Mesenchymal stem cell (in vitro differentiated cells and primary cell): ENCODE measurements around the gene SNRPB2. TPM values are rescaled to one million over a fixed set of nuclear protein-coding genes. Genes with fewer than 3 reads are reported as not detected.

Source experiments
- DNase-seq: peaks from one replicate; pipeline ENCODE4 v3.0.0-alpha.2; 2013
- H2AFZ ChIP-seq: one replicate; pipeline ENCODE4 v1.6.1; 2013; ENCODE audit warnings: low read depth, mild to moderate bottlenecking, control low read depth, inconsistent platforms, low read length, moderate library complexity
- H2AK5ac ChIP-seq: 2 replicates; pipeline ENCODE4 v1.6.1; 2013; ENCODE audit warnings: low read length, moderate library complexity, mild to moderate bottlenecking, inconsistent platforms; ENCODE audit not compliant: severe bottlenecking
- H2BK120ac ChIP-seq: one replicate; pipeline ENCODE4 v1.6.1; 2013; ENCODE audit warnings: low read depth, mild to moderate bottlenecking, inconsistent platforms, low read length, moderate library complexity
- H2BK12ac ChIP-seq, 2 experiments: one replicate each; pipeline ENCODE4 v1.6.1; 2013; ENCODE audit warnings: inconsistent platforms in 2 of 2, low read length in 2 of 2, mild to moderate bottlenecking in 2 of 2, moderate library complexity in 2 of 2, control low read depth in 1 of 2
- H2BK15ac ChIP-seq: one replicate; pipeline ENCODE4 v1.6.1; 2013; ENCODE audit warnings: mild to moderate bottlenecking, low read depth, inconsistent platforms; ENCODE audit not compliant: poor library complexity, severe bottlenecking
- H2BK5ac ChIP-seq: 2 replicates; pipeline ENCODE4 v1.6.1; 2013; ENCODE audit warnings: low read depth, mild to moderate bottlenecking, low read length, control low read depth, inconsistent platforms; ENCODE audit not compliant: poor library complexity, severe bottlenecking
- H3K14ac ChIP-seq, 2 experiments: one replicate each; pipeline ENCODE4 v1.6.1; 2013; ENCODE audit warnings: inconsistent platforms in 2 of 2, low read length in 2 of 2, control low read depth in 1 of 2, mild to moderate bottlenecking in 1 of 2, moderate library complexity in 1 of 2
- H3K18ac ChIP-seq, 2 experiments: one replicate each; pipeline ENCODE4 v1.6.1; 2013; ENCODE audit warnings: inconsistent platforms in 2 of 2, low read length in 2 of 2, control low read depth in 1 of 2, low read depth in 1 of 2, mild to moderate bottlenecking in 1 of 2
- H3K23ac ChIP-seq, 2 experiments: one replicate each; pipeline ENCODE4 v1.6.1; 2013; ENCODE audit warnings: inconsistent platforms in 2 of 2, low read length in 2 of 2, mild to moderate bottlenecking in 2 of 2, moderate library complexity in 2 of 2, control low read depth in 1 of 2
- H3K27ac ChIP-seq: 2 replicates; pipeline ENCODE4 v1.5.1; 2013; ENCODE audit warnings: mild to moderate bottlenecking, moderate library complexity, low read length, control low read depth, inconsistent platforms; ENCODE audit not compliant: poor library complexity, severe bottlenecking
- H3K27me3 ChIP-seq, 2 experiments: 2 replicates each; pipeline versions ENCODE4 v1.6.1 to v1.7.0; 2013; ENCODE audit warnings: low read length in 2 of 2, mild to moderate bottlenecking in 2 of 2, moderate library complexity in 2 of 2, control low read depth in 1 of 2, inconsistent platforms in 1 of 2; ENCODE audit not compliant: control insufficient read depth in 1 of 2, insufficient read depth in 1 of 2
- H3K36me3 ChIP-seq, 2 experiments: 2 replicates each; pipeline versions ENCODE4 v1.6.1 to v1.7.0; 2013; ENCODE audit warnings: low read length in 2 of 2, control low read depth in 1 of 2, inconsistent platforms in 1 of 2, low read depth in 1 of 2, mild to moderate bottlenecking in 1 of 2; ENCODE audit not compliant: insufficient read depth in 2 of 2, control insufficient read depth in 1 of 2
- H3K4ac ChIP-seq, 2 experiments: one replicate each; pipeline ENCODE4 v1.6.1; 2013; ENCODE audit warnings: inconsistent platforms in 2 of 2, low read length in 2 of 2, mild to moderate bottlenecking in 2 of 2, moderate library complexity in 2 of 2, control low read depth in 1 of 2, low read depth in 1 of 2
- H3K4me1 ChIP-seq: 2 replicates; pipeline ENCODE4 v1.6.1; 2013; ENCODE audit warnings: low read depth, low read length, control low read depth; ENCODE audit not compliant: control insufficient read depth, insufficient read depth
- H3K4me2 ChIP-seq: 2 replicates; pipeline ENCODE4 v1.6.1; 2013; ENCODE audit warnings: low read length, mild to moderate bottlenecking, inconsistent platforms; ENCODE audit not compliant: poor library complexity, severe bottlenecking
- H3K4me3 ChIP-seq, 2 experiments: 2 replicates each; pipeline versions ENCODE4 v1.5.1 to v1.7.0; 2013; ENCODE audit warnings: low read length in 2 of 2, mild to moderate bottlenecking in 2 of 2, control low read depth in 1 of 2, low read depth in 1 of 2; ENCODE audit not compliant: insufficient read depth in 1 of 2
- H3K79me1 ChIP-seq: replicated peaks from 2 replicates; pipeline ENCODE4 v1.6.1; 2013; ENCODE audit warnings: mild to moderate bottlenecking, control low read depth, low read length, inconsistent platforms; ENCODE audit not compliant: poor library complexity, severe bottlenecking
- H3K9ac ChIP-seq: 2 replicates; pipeline ENCODE4 v1.7.0; 2013; ENCODE audit warnings: mild to moderate bottlenecking, low read length, moderate library complexity
- H3K9me3 ChIP-seq: 2 replicates; pipeline ENCODE4 v1.7.0; 2013; ENCODE audit warnings: mild to moderate bottlenecking, low read length; ENCODE audit not compliant: control insufficient read depth
- H4K8ac ChIP-seq: one replicate; pipeline ENCODE4 v1.6.1; 2013; ENCODE audit warnings: inconsistent platforms, mild to moderate bottlenecking, low read length, moderate library complexity
- H4K91ac ChIP-seq: one replicate; pipeline ENCODE4 v1.6.1; 2013; ENCODE audit warnings: mild to moderate bottlenecking, low read length, inconsistent platforms
- WGBS: methylation state at CpG from one replicate; pipeline ENCODE4 v1.1.7; 2013; ENCODE audit warnings: mixed read lengths; 5-methylcytosine and 5-hydroxymethylcytosine counted together
- polyA plus RNA-seq, 2 experiments: library from polyadenylated mRNA; stranded (reverse); fragments of 200-250 nt; gene quantifications; one replicate each; pipeline ENCODE4 v1.2.3, GENCODE V29; 2013

Gene SNRPB2
- 112 TPM for polyA plus RNA-seq (2013, experiment 1 of 2)
- 116 TPM for polyA plus RNA-seq (2013, experiment 2 of 2)

- peak within 1 kb of the TSS; percentile 100 for H4K8ac ChIP-seq
- H2BK120ac ChIP-seq, result peak within 1 kb of the TSS; percentile 42
- peak within 1 kb of the TSS in 1 of 2 experiments; percentile 86 for H3K14ac ChIP-seq
- peak within 1 kb of the TSS; percentile 85 to 95 for H3K4ac ChIP-seq
- peaks cover 12% of the 10 kb centered on the region for H3K79me1 ChIP-seq
- peaks cover 0 to 5% of the 10 kb centered on the region in 2 experiments for H3K27me3 ChIP-seq
- peak within 1 kb of the TSS; percentile 84 for H3K27ac ChIP-seq
- H2AFZ ChIP-seq, result peak within 1 kb of the TSS; percentile 94
- 10% methylated on average over 54 of the region's 57 CpGs for WGBS
- peak within 1 kb of the TSS; percentile 98 to 99 for H3K4me3 ChIP-seq
- peak within 1 kb of the TSS; percentile 97 for H4K91ac ChIP-seq
- no peak within 1 kb of the TSS for H2BK5ac ChIP-seq
- H3K36me3 ChIP-seq, result peaks cover 7 to 29% of the 10 kb centered on the region in 2 experiments
- peak within 1 kb of the TSS; percentile 94 to 96 for H3K18ac ChIP-seq
- H3K9me3 ChIP-seq, result peaks cover 4% of the 10 kb centered on the region
- H3K23ac ChIP-seq, result peak within 1 kb of the TSS in 1 of 2 experiments; percentile 50
- DNase-seq, result peak; percentile 96
- no peak within 1 kb of the TSS for H2BK15ac ChIP-seq
- H2BK12ac ChIP-seq, result no peak within 1 kb of the TSS
- H3K4me1 ChIP-seq, result no peaks in the 10 kb centered on the region
- H3K9ac ChIP-seq, result peak within 1 kb of the TSS; percentile 98
- peak within 1 kb of the TSS; percentile 83 for H3K4me2 ChIP-seq
- peak within 1 kb of the TSS; percentile 44 for H2AK5ac ChIP-seq
Observed at GRCh38 chr20:16729565-16730460, at the start of gene SNRPB2. TSS of gene SNRPB2 (plus strand) at chr20:16730026. CDS start at chr20:16731703, 1,677 bp downstream.

- H3K18ac ChIP-seq, result no peak overlapping the region
- H3K4me1 ChIP-seq, result no peaks in the 10 kb centered on the region
- no peak overlapping the region for H3K27ac ChIP-seq
- no peak overlapping the region for H2BK120ac ChIP-seq
- H3K4me3 ChIP-seq, result no peak overlapping the region
- no peak overlapping the region for H3K9ac ChIP-seq
- H3K4me2 ChIP-seq, result no peak overlapping the region
- no peak overlapping the region for H2BK15ac ChIP-seq
- H4K91ac ChIP-seq, result no peak overlapping the region
- no peak overlapping the region for H4K8ac ChIP-seq
- no peak overlapping the region for H2BK5ac ChIP-seq
- H3K79me1 ChIP-seq, result no peaks in the 10 kb centered on the region
- H3K23ac ChIP-seq, result no peak overlapping the region
- no peak overlapping the region for H2AFZ ChIP-seq
- H3K14ac ChIP-seq, result no peak overlapping the region
- peaks cover 0 to 4% of the 10 kb centered on the region in 2 experiments for H3K27me3 ChIP-seq
- no CpG with 5 or more reads among the region's 2 CpGs for WGBS
- H3K4ac ChIP-seq, result no peak overlapping the region
- H2AK5ac ChIP-seq, result no peak overlapping the region
- H3K36me3 ChIP-seq, result no peaks in the 10 kb centered on the region
- no peaks in the 10 kb centered on the region for H3K9me3 ChIP-seq
- no peak overlapping the region for H2BK12ac ChIP-seq
- DNase-seq, result no peak
Observed at GRCh38 chr20:16684416-16684815, 45.4 kb upstream of the SNRPB2 start.

GRCh38 chr20:16689906-16690305, 39.9 kb upstream of the SNRPB2 start:
- DNase-seq, result no peak
- no peak overlapping the region for H2BK15ac ChIP-seq
- no peak overlapping the region for H2BK5ac ChIP-seq
- no peak overlapping the region for H3K4me2 ChIP-seq
- H3K4me1 ChIP-seq, result no peaks in the 10 kb centered on the region
- no peak overlapping the region for H3K23ac ChIP-seq
- peaks cover 0 to 6% of the 10 kb centered on the region in 2 experiments for H3K27me3 ChIP-seq
- no peak overlapping the region for H4K8ac ChIP-seq
- H3K9me3 ChIP-seq, result no peaks in the 10 kb centered on the region
- H3K4me3 ChIP-seq, result no peak overlapping the region
- H3K36me3 ChIP-seq, result no peaks in the 10 kb centered on the region
- no peak overlapping the region for H2AK5ac ChIP-seq
- 62% methylated on average over 3 of the region's 3 CpGs for WGBS
- H3K4ac ChIP-seq, result no peak overlapping the region
- no peak overlapping the region for H3K27ac ChIP-seq
- no peak overlapping the region for H2BK120ac ChIP-seq
- H3K14ac ChIP-seq, result no peak overlapping the region
- H3K18ac ChIP-seq, result no peak overlapping the region
- no peaks in the 10 kb centered on the region for H3K79me1 ChIP-seq
- no peak overlapping the region for H4K91ac ChIP-seq
- no peak overlapping the region for H2AFZ ChIP-seq
- no peak overlapping the region for H3K9ac ChIP-seq
- no peak overlapping the region for H2BK12ac ChIP-seq

GRCh38 chr20:16691381-16691780, 38.4 kb upstream of the SNRPB2 start:
- H3K4ac ChIP-seq, result no peak overlapping the region
- H4K91ac ChIP-seq, result no peak overlapping the region
- H3K4me1 ChIP-seq, result no peaks in the 10 kb centered on the region
- H3K9ac ChIP-seq, result no peak overlapping the region
- H2BK12ac ChIP-seq, result no peak overlapping the region
- H3K36me3 ChIP-seq, result no peaks in the 10 kb centered on the region
- no peak for DNase-seq
- H2BK120ac ChIP-seq, result no peak overlapping the region
- no peak overlapping the region for H3K18ac ChIP-seq
- H3K14ac ChIP-seq, result no peak overlapping the region
- H4K8ac ChIP-seq, result no peak overlapping the region
- no peak overlapping the region for H3K27ac ChIP-seq
- H2BK5ac ChIP-seq, result no peak overlapping the region
- no peaks in the 10 kb centered on the region for H3K9me3 ChIP-seq
- H3K79me1 ChIP-seq, result no peaks in the 10 kb centered on the region
- peaks cover 0 to 6% of the 10 kb centered on the region in 2 experiments for H3K27me3 ChIP-seq
- no peak overlapping the region for H3K4me2 ChIP-seq
- no peak overlapping the region for H2BK15ac ChIP-seq
- H2AFZ ChIP-seq, result no peak overlapping the region
- H2AK5ac ChIP-seq, result no peak overlapping the region
- no peak overlapping the region for H3K23ac ChIP-seq
- H3K4me3 ChIP-seq, result no peak overlapping the region
- 83% methylated on average over 1 of the region's 2 CpGs for WGBS
